MM.1S (cell line): ENCODE measurements around the gene BGN.

Experiments
- EZH2 ChIP-seq: fragments of 300-600 bp; sonication (generic); optimal IDR thresholded peaks from 2 replicates; pipeline ENCODE3; 2017; ENCODE audit warnings: low read depth, mild to moderate bottlenecking, antibody characterized with exemption, low read length, mixed read lengths
- EZH2phosphoT487 ChIP-seq: fragments of 300-600 bp; sonication (generic); IDR thresholded peaks from 2 replicates; pipeline ENCODE4 v1.6.1; 2018; ENCODE audit warnings: antibody characterized with exemption, low read length
- TF ChIP-seq, protein P1 (sequence below): fragments of 300-600 bp; sonication (generic); IDR thresholded peaks from 2 replicates; pipeline ENCODE4 v1.5.1; 2016; ENCODE audit warnings: antibody characterized with exemption, low read length, mixed read lengths

DNA sequence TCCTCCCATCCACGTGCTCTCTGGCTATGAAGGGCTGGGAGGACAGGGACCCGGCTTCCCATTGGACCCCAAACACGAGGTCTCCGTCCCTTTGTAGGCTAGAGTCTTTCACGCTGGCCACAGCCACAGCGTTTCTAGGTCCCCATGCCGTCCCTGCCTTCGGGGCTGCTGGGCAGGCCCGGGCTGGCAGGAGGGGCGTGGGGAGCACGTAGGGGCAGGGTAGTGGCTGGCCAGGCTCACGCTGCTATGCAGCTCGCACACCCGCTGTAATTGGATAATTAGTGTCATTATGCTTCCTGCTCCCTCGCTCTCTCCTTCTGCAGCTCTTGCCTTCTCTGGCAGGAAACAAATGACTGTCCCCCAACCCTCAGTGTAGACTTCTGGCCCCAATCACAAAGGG lies 32.4 kb downstream of the BGN start:
- TF ChIP-seq EZH2 = no peak
- TF ChIP-seq, protein P1, sequence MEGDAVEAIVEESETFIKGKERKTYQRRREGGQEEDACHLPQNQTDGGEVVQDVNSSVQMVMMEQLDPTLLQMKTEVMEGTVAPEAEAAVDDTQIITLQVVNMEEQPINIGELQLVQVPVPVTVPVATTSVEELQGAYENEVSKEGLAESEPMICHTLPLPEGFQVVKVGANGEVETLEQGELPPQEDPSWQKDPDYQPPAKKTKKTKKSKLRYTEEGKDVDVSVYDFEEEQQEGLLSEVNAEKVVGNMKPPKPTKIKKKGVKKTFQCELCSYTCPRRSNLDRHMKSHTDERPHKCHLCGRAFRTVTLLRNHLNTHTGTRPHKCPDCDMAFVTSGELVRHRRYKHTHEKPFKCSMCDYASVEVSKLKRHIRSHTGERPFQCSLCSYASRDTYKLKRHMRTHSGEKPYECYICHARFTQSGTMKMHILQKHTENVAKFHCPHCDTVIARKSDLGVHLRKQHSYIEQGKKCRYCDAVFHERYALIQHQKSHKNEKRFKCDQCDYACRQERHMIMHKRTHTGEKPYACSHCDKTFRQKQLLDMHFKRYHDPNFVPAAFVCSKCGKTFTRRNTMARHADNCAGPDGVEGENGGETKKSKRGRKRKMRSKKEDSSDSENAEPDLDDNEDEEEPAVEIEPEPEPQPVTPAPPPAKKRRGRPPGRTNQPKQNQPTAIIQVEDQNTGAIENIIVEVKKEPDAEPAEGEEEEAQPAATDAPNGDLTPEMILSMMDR = no peak
- no peak for TF ChIP-seq EZH2phosphoT487
